Stimulated activated CD4-positive, alpha-beta T cell treated with anti-CD3 and anti-CD28 coated beads, Interleukin-12 subunit alpha, Interleukin-12 subunit beta, amount 100 ng/mL, for 48 hours (primary cell): ENCODE data around the gene CASP7.
"Not testable (repeated sequence)": the region's sequence is repeated elsewhere in the genome, so short reads cannot be mapped to it uniquely, and the experiment has no call there.

ENCODE experiments used
- DNase-seq, 3 donors: peaks; one replicate each; pipeline ENCODE4 v3.0.0-alpha.2; 2020; ENCODE audit warnings: low read depth in 2 of 3, low spot score in 1 of 3

Gene CASP7

DNA sequence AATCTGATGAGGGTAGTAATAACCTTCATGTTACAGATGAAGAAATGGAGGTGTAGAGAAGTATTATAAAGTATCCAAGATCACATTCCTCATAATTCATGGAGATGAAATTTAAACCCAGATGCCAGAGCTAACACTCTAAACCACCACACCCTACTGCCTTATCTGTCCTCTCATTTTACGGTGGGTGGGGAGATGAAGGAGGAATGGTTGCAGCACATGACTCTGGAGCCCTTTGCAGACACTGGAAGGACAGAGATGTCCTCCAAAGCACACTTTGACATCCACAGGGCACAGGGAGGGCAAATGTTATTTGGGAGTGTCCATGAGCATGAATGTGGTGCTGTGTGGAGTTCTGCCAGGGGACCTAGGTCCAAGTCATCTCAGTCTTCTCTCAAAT is 72.8 kb downstream of the CASP7 start:
- DNase-seq, result no peak

DNA sequence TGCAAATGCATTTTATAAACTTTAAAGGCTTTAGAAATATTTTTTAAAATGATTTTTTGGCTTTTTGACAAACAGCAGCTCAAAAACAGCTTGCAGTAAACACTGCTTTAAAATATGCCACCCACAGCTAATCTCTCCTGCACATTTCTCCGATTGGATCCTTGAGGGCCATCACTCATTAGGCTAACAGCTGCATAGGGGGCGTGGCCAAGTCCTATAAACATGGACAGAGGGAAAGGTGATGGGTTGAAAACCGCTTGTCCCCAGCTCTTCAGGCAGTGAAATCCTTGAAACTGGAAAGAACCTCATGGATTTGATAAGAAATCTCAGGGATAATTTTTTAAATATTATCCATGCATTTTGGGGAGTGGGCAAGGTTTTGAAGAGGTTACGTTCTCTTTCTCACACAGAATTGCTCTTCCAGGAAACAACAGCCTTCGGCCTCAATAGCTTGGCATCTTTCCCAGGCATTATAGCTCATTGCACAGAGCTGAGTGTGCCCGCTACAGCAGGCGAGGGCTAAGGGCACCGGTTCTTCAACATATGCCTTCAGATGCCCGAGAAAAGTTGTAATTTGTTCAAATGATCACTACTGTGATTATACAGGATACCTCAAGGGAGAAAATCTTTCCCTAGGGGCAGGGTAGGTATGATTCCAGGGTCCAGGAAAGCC is 73.4 kb downstream of the CASP7 start:
- no peak for DNase-seq

DNA sequence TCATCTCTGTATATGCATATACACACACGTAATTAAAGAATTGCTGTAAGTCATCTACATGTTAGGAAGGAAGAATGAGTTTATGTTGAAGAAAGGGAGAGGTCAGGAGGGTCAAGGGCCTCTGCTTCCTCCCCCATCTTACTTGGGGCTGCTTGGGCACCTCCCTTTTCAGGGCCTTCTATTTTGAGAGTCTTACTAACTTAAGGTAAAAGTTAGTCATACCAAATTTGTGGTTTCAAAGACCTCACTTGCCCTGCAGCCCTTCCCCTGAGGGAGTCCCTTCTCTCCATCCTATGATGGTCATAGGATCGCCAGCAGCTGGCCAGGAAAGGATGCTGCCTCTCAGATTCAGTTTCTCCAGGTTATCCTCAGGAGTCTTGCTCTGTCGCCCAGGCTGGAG is 74.4 kb downstream of the CASP7 start:
- no peak for DNase-seq

DNA sequence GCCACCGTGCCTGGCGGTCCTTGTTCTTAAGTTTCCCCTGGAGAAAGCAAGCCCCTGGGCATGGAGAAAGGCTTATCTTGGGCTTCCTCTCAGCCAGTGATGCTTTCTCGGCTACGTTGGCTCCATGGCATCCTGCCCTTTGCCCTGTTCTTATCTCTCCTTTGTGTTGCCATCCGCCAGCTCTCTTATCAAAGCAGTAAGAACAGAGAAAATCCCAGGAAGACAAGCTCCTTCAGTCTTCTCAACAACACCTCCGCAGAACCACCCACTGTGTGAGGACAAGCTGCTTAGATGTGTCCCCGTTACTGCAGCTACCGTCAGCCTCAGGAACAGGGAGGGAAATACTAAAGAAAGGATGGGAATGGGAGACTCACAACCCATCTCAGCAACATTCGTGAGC is 75.1 kb downstream of the CASP7 start:
- no peak for DNase-seq

DNA sequence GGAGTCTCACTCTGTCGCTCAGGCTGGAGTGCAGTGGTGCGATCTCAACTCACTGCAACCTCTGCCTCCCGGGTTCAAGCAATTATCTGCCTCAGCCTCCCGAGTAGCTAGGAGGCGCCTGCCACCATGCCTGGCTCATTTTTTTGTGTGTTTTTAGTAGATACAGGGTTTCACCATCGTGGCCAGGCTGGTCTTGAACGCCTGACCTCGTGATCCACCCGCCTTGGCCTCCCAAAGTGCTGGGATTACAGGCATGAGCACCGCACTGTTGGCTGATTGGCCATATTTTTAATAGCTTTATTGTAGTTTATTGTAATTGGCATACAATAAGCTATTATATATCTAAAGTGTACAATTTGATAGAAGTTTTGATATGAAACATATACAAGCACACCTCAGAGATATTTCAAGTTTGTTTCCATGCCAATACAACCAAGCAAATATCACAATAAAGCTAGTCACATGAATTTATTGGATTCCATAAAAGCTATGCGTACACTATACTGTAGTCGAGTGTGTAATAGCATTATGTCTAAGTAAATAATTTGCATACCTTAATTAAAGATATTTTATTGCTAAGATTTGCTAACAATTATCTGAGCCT is 77.3 kb downstream of the CASP7 start:
- DNase-seq, result no peak

DNA sequence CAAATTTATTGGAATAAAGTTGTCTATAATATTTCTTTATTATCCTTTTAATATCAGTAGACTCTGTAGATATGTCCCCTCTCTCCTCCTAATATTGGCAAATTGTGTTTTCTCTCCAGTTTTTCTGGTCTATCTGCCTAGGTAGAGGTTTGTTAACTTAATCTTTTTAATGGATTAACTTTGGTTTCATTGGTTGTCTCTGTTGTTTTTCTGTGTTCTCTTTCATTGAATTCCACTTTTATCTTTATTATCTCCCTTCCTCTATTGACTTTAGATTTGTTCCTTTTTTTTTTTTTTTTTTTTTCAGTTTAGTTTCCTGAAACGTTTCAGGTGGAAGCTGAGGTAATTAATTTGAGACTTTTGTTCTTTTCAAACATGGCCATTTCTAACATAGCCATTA is 82.4 kb downstream of the CASP7 start:
- no peak for DNase-seq

DNA sequence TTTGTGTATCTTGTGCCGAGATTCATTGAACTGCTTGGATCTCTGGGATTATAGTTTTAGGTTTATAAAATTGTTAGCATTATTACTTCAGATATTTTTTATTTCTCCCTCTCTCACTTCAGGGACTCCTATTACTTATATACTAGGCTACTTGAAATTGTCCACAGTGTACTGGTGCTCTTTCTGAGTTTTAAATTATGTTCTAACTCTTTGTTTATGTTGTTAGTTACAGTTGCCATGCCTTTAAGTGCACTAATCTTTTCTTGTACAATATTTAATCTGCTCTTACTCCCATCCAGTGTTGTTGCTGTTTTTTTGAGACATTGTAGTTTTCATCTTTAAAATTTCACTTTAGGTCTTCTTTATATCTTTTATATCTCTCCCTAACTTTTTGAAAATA is 84.9 kb downstream of the CASP7 start:
- DNase-seq, result no peak

DNA sequence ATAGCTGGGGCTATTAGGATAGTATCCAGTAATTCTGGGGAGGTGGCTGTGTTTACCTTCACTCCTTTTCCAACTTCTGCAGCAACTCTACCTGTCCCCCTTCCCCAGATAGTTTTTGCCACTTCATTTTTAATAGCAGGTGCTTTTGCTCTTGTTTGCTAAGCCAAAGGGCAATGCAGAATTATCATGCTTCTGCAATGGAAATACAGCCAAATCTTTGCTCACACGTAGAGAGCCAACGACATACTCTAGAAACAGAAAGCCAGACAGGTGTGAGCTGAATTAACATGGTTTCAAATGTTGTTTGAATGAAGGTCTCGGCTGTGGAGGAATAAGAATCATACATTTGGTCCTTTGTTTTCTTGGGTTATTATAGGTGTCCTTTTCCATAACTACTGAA is 86.2 kb downstream of the CASP7 start:
- DNase-seq, result no peak

DNA sequence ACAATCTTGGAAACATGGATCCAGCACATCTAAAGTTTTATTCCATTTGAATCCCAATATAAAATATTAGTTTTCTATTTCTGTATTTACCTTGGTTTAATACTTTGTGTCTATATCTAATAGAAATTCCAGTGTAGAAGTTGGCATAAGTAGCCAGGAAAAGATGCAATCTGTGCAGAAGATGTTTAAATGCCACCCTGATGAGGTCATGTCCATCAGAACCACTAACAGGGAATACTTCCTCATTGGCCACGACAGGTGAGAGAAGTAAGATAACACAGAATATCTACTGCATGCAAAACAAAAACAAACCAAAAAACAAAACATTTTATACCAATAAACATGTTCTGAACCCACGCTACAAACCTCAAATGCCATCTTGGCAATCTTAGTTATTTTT is 87.5 kb downstream of the CASP7 start:
- no peak for DNase-seq

DNA sequence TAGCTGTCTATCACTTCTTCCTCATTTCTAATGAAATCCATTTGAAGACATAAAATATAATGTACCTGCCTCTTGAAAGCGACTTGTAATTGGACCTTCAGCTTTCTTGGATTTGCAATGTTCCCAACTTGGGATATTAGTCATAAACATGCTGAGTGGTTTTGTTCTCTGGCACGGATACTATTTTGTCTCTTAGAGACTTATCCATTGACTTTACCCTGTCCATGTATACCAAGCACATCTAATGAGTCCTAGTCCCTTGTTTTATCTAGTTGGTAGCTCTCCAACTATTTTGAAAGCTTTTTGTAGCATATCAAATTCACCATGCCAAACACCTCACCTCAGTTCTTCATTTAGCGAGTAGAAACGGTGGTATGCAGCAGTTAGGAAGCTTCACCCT is 90.6 kb downstream of the CASP7 start:
- no peak for DNase-seq

DNA sequence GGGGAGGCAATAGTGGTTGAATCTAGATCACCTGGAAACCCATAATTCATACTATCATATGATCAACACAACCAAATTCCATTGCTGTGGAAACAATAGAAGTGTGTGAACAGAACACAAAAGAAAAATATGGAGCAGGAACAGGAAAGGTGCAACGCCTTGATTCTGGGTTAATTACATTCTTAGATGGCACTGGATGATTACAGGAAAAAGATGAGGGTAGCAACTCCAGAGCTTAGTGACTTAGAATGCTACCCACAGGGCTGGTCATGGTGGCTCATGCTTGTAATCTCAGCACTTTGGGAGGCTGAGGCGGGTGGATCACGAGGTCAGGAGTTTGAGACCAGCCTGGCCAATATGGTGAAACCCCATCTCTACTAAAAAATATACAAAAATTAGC is 91.4 kb downstream of the CASP7 start:
- not testable (repeated sequence) for DNase-seq

DNA sequence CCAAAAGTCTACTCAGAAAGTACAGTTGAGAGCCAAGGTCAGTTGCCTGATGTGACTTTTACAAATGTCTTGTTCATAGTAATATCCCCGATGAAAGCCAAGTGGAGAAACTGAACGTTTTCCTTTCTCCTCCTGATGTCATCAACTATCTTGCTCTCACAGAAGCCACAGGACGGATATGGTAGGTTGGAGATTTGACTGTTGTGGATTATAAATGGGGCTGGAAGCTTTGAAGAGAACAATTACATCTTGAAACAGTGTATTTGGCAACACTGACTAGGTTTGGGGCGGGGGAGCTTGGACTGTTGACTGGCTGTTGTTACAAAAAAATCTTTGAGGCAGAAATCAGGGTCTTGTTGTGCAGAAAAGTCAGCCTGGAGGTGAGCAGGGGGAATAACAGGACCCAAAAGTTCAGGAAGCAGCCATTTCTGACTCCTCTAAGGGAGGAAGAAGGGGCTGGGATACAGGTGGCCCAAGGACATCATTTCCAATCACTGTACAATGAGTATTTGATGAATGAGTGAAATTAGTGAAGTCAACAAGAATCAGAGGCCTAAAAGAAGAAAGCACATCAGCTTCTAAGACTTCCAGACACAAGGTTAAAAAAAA is 96.1 kb downstream of the CASP7 start:
- no peak for DNase-seq

DNA sequence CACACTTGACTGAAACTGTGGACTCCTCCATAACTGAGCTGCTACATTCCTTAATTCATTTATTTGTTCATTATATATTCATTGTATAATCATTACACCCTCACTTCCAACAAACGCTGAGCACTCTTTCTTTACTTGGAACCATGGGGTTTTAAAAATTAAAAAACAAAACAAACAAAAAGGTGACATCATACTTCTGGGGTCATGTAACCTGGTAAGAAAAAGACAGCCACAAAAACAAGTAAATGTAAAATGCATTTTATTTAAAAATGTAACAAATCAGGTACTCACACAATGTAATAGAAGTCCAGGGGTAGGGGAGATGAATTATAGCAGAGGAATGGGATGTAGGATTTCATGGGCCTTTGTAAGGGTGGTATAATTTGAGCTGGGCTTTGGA is 96.8 kb downstream of the CASP7 start:
- no peak for DNase-seq
